Ammon's horn (tissue), 1 donor: Measurements from ENCODE around the gene SLC44A5.
"Not testable (repeated sequence)": the region's sequence is repeated elsewhere in the genome, so short reads cannot be mapped to it uniquely, and the experiment has no call there.

Source experiments
- DNase-seq: peaks from one replicate; pipeline ENCODE4 v3.0.0-alpha.2; 2016; ENCODE audit warnings: low spot score

Gene SLC44A5

DNA sequence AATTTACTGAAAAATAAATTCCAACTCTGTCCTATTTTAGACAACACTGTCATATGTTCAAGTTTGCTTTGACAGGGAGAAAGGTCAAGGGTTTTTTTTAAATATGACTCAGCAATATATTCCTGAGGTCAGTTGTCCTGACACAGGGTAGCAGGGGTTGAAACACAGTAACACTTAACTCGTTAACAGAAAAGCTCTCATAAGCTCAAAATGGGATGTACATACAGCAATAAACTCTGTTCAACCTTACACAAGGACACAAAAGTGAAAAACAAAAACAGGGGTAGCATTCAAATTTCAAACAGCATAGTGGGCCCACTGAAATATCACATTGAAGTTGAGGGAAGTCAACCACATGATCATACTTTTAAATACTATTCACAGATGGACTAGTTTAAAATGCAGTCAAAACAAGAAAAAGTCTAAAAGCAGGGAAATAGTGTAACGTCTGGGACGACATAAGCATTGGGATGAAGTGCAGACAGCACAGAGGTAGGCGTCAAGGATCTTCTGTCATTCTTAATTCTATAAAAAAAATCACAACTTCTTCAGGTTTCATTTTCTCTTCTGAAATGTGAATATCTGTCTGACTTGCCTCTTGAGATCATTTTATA lies 89.9 kb downstream of the SLC44A5 start:
- DNase-seq, result no peak

- DNase-seq, result no peak
Measured at GRCh38 chr1:75519651-75520427, 91.1 kb downstream of the SLC44A5 start.

DNA sequence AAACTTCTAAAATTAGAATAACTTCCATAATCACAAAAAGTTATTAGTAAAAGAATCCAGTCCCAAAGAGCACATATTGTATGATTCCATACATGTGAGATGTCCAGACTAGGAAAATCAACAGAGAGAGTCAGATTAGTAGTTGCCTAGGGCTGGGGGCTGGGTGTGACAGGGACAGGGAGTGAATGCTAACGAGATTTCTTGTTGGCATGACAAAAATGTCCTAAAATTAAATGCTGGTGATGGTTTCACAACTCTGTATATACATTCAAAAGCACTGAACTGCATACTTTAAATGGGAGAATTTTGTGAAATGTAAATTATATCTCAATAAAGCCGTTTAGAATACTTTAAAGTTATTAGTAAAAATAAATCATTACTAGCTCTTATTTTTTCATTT lies 92.2 kb downstream of the SLC44A5 start:
- DNase-seq, result no peak

- DNase-seq, result no peak
Measured at GRCh38 chr1:75514270-75514669, 96.6 kb downstream of the SLC44A5 start.

- DNase-seq, result no peak
Measured at GRCh38 chr1:75506976-75507375, 103.9 kb downstream of the SLC44A5 start.

DNA sequence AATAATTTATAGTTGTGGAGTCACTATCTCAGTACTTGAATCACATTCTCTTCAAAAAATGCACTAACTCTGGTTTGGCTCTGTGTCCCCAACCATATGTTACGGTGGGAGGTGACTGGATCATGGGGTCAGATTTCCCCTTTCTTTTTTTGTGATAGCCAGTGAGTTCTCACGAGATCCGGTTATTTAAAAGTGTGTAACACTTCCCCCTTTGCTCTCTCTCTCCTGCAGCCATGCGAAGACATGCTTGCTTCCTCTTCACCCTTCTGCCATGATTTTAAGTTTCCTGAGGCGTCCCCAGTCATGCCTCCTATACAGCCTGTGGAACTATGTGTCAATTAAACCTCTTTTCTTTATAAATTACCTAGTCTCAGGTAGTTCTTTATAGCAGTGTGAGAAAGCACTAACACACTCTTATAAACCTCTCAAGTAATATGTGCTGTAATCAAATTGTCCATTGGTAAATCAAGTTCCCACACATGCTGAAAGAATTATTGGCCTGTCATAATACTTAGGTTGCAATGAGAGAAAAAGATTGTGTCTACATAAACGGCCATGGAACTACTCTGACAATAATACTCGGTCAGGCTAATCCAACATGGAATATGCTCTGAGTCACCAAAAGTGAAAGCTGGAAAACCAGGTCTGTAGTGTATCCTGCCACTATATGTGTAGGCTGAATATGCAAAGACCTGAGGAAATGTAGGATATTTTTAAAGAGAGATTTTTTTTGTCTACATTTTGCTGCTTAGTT lies 107.5 kb downstream of the SLC44A5 start:
- no peak for DNase-seq

GRCh38 chr1:75502776-75503175 lies 108.1 kb downstream of the SLC44A5 start:
- no peak for DNase-seq

DNA sequence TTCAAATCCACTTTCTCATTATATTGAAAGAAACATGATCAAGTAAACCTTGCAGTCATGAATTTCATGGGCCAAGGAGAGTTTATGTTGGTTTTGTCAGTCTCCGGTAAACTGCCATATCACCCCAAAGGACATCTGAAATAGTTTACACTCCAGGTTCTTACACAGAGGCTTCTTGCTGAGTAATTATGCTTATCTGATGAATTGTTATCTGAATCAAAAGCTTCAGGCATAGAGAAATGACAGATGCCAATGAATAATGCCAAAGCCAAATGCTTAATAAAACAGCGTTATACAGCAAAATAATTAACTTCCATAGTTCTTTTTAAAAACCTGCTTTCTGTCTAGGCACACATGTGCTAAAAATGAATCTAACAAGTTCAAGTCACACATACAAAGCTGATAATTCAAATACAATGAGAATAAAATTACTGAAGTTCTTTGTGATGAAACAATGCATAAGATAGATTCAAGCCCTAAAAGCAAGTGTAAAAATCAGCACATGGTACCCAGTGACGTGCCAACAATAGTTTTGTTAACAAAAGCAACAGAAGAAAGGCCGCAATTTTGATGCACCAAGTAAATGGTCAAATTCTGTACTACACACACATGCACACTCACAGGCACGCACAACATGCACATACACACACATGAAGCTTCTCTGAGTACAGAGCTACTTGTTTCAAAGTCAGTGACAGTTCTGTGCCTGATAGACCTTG lies 109.2 kb downstream of the SLC44A5 start:
- no peak for DNase-seq

- DNase-seq, result no peak
Measured at GRCh38 chr1:75492011-75492410, 118.9 kb downstream of the SLC44A5 start.

DNA sequence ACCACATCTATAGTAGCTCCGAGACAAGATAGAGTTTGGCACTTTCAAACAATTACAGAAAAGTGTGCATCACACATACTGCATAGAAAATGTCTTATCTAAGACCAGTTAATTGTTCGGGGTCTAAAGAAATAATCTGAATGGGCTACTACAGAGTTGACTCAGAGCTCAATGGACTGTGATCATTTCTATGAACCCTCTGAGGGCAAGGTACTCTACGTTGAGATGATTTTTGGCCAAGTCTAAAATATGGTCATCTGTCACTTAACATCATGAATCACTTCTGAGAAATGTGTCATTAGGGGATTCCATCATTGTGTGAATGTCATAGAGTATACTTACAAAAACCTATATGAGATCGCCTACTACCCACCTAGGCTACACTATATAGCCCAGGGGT lies 123.5 kb downstream of the SLC44A5 start:
- DNase-seq, result no peak

- no peak for DNase-seq
Measured at GRCh38 chr1:75484789-75485188, 126.1 kb downstream of the SLC44A5 start.

- DNase-seq, result no peak
Measured at GRCh38 chr1:75482951-75483350, 128.0 kb downstream of the SLC44A5 start.

- not testable (repeated sequence) for DNase-seq
Measured at GRCh38 chr1:75476486-75476885, 134.4 kb downstream of the SLC44A5 start.

- no peak for DNase-seq
Measured at GRCh38 chr1:75475696-75476095, 135.2 kb downstream of the SLC44A5 start.

- DNase-seq, result no peak
Measured at GRCh38 chr1:75472971-75473603, 137.8 kb downstream of the SLC44A5 start.

DNA sequence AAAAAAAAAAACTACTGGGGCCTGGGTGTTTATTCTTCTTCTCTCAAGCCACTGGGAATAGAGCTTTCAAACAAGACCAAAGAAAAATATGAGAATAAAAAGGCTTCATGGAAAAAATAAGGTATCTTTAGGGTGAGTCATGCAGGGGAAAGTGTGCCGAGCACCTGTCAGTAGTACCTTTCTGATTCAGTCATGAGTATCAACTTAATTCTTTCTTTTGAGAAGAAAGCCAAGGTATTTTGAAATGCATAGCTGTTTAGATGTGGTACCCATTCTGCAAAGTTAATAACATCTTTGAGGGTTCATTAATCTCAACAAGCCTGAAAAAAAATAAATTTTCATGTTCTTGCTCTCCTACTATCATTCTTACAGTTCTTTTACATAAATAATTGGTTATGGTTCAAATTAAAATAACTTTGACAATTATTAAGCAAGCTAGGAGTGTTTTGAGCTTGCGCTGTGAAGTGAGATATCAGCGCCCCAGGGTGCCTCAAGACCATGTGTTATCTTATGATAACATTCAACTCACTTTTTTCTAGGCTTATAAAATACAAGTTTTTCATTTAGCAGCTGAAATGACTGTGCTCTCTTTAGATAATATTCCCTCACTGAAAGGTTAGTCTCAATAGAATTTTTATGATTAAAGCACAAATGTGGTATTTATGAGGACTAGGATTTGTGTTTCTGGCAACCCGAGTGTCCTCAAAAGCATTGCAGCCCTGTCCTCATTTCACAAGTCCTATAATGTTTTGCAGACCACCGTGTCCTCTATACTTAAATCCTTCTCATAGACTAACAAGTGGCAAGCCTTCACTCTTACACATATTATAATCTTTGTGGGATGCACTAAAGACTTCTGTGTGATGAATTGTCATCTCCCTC lies 138.6 kb downstream of the SLC44A5 start:
- DNase-seq, result no peak

DNA sequence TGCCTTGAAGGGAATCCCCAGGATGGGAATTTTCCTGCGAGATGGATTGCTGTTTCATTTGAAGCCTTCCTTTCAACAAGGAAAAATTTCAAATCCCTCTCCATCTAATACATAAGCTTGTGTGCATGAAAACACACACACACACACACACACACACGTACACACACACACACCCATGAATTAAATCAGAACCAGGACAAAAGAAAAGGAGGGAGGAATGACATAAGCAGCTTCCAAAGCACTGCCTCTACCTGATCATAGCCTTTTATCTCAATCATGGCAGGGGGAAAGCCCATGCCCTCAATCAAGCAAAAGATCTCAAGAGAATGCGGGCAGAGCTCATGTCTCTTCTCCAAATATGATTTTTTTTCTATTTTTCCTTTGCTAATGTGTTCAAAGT lies 139.7 kb downstream of the SLC44A5 start:
- no peak for DNase-seq

DNA sequence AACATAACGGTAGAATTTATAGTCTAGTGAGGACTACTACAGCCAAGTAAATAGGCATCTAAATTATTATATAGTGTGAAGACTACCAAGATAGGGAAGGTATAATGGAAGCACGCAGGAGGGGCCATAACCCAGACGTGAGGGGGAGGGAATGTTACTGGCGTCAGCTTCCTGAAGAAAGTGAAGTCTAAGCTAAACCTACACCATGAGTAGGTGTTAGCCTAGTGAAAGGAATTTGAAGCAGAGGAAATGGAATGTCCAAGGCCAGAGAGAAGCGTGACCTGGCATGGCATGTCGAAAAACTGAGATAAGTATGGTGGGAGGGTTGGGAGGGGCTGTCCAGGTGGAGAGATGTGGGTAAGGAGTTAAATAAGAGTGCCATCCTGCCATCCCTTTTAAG lies 140.5 kb downstream of the SLC44A5 start:
- no peak for DNase-seq

DNA sequence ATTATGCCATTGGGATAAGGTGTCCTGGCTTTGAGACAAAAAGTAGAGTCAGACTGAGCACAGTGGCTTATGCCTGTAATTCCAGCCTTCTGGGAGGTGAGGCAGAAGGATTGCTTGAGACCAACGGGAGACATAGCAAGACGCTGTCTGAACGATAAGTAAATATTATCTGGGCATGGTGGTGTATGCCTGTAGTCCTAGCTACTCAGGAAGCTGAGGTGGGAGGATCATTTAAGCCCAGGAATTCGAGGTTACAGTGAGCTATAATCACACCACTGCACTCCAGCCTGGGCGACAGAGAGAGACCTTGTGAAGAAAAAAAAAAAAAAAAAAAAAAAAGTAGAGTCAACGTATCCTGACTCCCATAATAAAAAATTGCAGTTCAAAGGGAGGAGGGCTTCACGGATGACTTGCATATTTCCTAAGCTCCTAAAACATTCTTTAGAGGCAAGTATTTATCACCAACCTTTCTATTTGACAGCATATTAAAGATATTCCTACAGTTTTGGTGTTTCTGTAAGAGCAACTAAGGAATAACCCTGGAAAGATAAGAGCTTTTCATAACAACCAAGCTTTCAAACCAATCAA lies 141.2 kb downstream of the SLC44A5 start:
- DNase-seq, result no peak

DNA sequence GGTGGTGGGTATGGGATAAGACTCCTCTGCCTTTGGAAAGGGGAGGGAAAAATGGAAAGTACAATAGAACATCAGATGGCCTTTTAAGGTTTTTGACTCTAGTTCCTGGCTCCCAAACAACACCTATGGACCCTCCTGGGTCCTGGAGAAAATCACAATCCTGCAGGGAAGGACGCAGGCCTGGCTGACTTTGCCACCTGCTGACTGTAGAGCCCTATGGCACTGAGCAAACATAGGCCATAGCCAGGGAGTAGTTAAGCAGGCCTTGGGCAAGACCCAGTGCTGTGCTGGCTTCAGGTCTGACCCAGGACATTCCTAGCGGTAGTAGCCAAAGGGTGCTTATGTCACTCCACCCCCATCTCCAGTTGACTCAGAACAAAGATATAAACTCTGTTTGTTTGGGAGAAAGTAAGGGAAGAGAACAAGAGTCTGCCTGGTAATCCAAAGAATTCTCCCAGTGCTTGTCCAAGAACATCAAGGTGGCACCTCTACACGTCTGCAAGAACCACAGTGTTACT lies 149.0 kb downstream of the SLC44A5 start:
- DNase-seq, result no peak
